Measurements from ENCODE around the gene GIPC3.
"Not testable (repeated sequence)": the region's sequence is repeated elsewhere in the genome, so short reads cannot be mapped to it uniquely, and the experiment has no call there.

The GIPC3 gene

GRCh38 chr19:3618811-3619630, 33.7 kb downstream of the GIPC3 start:
- DNase-seq (ENCODE audit: low spot score) = no peak

- DNase-seq (ENCODE audit: low spot score) = no peak
These were observed 34.3 kb downstream of the GIPC3 start for GRCh38 chr19:3619631-3620012.

- DNase-seq (ENCODE audit: low spot score) = no peak
These were observed 35.0 kb downstream of the GIPC3 start for GRCh38 chr19:3620145-3620816.

GRCh38 chr19:3620817-3621547, 35.7 kb downstream of the GIPC3 start:
- no peak for DNase-seq (ENCODE audit: low spot score)

- DNase-seq (ENCODE audit: low spot score) = no peak
These were observed 36.4 kb downstream of the GIPC3 start for GRCh38 chr19:3621689-3622088.

- DNase-seq (ENCODE audit: low spot score) = no peak
These were observed 36.9 kb downstream of the GIPC3 start for GRCh38 chr19:3622224-3622623.

- no peak for DNase-seq (ENCODE audit: low spot score)
These were observed 38.4 kb downstream of the GIPC3 start for GRCh38 chr19:3623716-3624115.

GRCh38 chr19:3625996-3626472, 40.8 kb downstream of the GIPC3 start:
- DNase-seq (ENCODE audit: low spot score) = no peak

GRCh38 chr19:3626473-3627350, 41.4 kb downstream of the GIPC3 start, which contains the start of gene CACTIN:
Gene CACTIN (minus strand): TSS chr19:3626790. CDS start chr19:3626762, 28 bp downstream.
- DNase-seq (ENCODE audit: low spot score) = peak; percentile 99

- no peak for DNase-seq (ENCODE audit: low spot score)
These were observed 42.1 kb downstream of the GIPC3 start for GRCh38 chr19:3627351-3627723.

- not testable (repeated sequence) for DNase-seq (ENCODE audit: low spot score)
These were observed 43.5 kb downstream of the GIPC3 start for GRCh38 chr19:3628766-3629165.

- no peak for DNase-seq (ENCODE audit: low spot score)
These were observed 46.0 kb downstream of the GIPC3 start for GRCh38 chr19:3631053-3631861.

- DNase-seq (ENCODE audit: low spot score) = no peak
These were observed 46.8 kb downstream of the GIPC3 start for GRCh38 chr19:3632098-3632497.

- DNase-seq (ENCODE audit: low spot score) = no peak
These were observed 47.7 kb downstream of the GIPC3 start for GRCh38 chr19:3632739-3633558.

GRCh38 chr19:3633559-3633988, 48.3 kb downstream of the GIPC3 start:
- no peak for DNase-seq (ENCODE audit: low spot score)

- DNase-seq (ENCODE audit: low spot score) = no peak
These were observed 49.3 kb downstream of the GIPC3 start for GRCh38 chr19:3634496-3635045.

GRCh38 chr19:3636506-3636905, 51.2 kb downstream of the GIPC3 start:
- no peak for DNase-seq (ENCODE audit: low spot score)

GRCh38 chr19:3636962-3637361, 51.7 kb downstream of the GIPC3 start:
- no peak for DNase-seq (ENCODE audit: low spot score)

GRCh38 chr19:3637621-3638020, 52.3 kb downstream of the GIPC3 start:
- DNase-seq (ENCODE audit: low spot score) = no peak

All from CD4-positive, alpha-beta T cell treated with Interleukin-2 at 100 ng/mL for 4 hours (primary cell).